Activated naive CD8-positive, alpha-beta T cell treated with anti-CD3 and anti-CD28 coated beads, Interleukin-2, amount 50 U/mL, for 24 hours (primary cell): Measurements from ENCODE around the gene ADM2.

Experiments used
- ATAC-seq: fragments of 150-1000 bp; cut with Tn5 transposase; one replicate; pipeline ENCODE4 v1.10.0; 2021
- DNase-seq: peaks from one replicate; pipeline ENCODE4 v3.0.0; 2021
- H3K27ac Mint-ChIP-seq: one replicate; pipeline ENCODE4 v1.8.0; 2021; ENCODE audit warnings: mild to moderate bottlenecking, mixed read lengths
- H3K27me3 Mint-ChIP-seq: one replicate; pipeline ENCODE4 v1.8.0; 2021; ENCODE audit warnings: mixed read lengths
- H3K36me3 Mint-ChIP-seq: one replicate; pipeline ENCODE4 v1.8.0; 2021; ENCODE audit warnings: low read depth, mixed read lengths
- H3K4me1 Mint-ChIP-seq: one replicate; pipeline ENCODE4 v1.8.0; 2021; ENCODE audit warnings: mixed read lengths
- H3K4me3 Mint-ChIP-seq: one replicate; pipeline ENCODE4 v1.8.0; 2021; ENCODE audit warnings: mild to moderate bottlenecking, moderate library complexity, mixed read lengths
- H3K9me3 Mint-ChIP-seq: one replicate; pipeline ENCODE4 v1.8.0; 2021; ENCODE audit warnings: mixed read lengths

The ADM2 gene

GRCh38 chr22:50469377-50470305 lies 11.7 kb upstream of the ADM2 start:
- Mint-ChIP-seq H3K9me3 (no peaks in the 10 kb centered on the region), H3K4me3 (peak overlapping the region; percentile 64), H3K36me3 (peaks cover 11% of the 10 kb centered on the region), H3K4me1 (peaks cover 66% of the 10 kb centered on the region), H3K27ac (peak overlapping the region; percentile 93), H3K27me3 (no peaks in the 10 kb centered on the region)
- peak; percentile 81 for ATAC-seq
- DNase-seq = peak; percentile 94

GRCh38 chr22:50470491-50470890 lies 10.9 kb upstream of the ADM2 start:
- H3K4me3 Mint-ChIP-seq = peak overlapping the region; percentile 64
- H3K36me3 Mint-ChIP-seq = peaks cover 11% of the 10 kb centered on the region
- H3K9me3 Mint-ChIP-seq = no peaks in the 10 kb centered on the region
- DNase-seq (no peak), ATAC-seq (no peak)
- H3K27me3 Mint-ChIP-seq = no peaks in the 10 kb centered on the region
- peak overlapping the region; percentile 93 for H3K27ac Mint-ChIP-seq
- H3K4me1 Mint-ChIP-seq = peaks cover 69% of the 10 kb centered on the region

- Mint-ChIP-seq H3K4me1 (peaks cover 70% of the 10 kb centered on the region), H3K9me3 (no peaks in the 10 kb centered on the region), H3K27ac (peak overlapping the region; percentile 93), H3K27me3 (no peaks in the 10 kb centered on the region), H3K36me3 (peaks cover 9% of the 10 kb centered on the region), H3K4me3 (peak overlapping the region; percentile 64)
- no peak for DNase-seq
- ATAC-seq = no peak
Observed at GRCh38 chr22:50471197-50471847, 10.0 kb upstream of the ADM2 start.

- H3K4me1 Mint-ChIP-seq = peaks cover 66% of the 10 kb centered on the region
- peak overlapping the region; percentile 29 for H3K4me3 Mint-ChIP-seq
- DNase-seq (no peak), ATAC-seq (no peak)
- H3K36me3 Mint-ChIP-seq = peaks cover 3% of the 10 kb centered on the region
- H3K9me3 Mint-ChIP-seq = no peaks in the 10 kb centered on the region
- H3K27ac Mint-ChIP-seq = peak overlapping the region; percentile 56
- no peaks in the 10 kb centered on the region for H3K27me3 Mint-ChIP-seq
Observed at GRCh38 chr22:50471962-50472361, 9.4 kb upstream of the ADM2 start.

- Mint-ChIP-seq H3K36me3 (peaks cover 3% of the 10 kb centered on the region), H3K27me3 (no peaks in the 10 kb centered on the region), H3K9me3 (no peaks in the 10 kb centered on the region), H3K4me1 (peaks cover 64% of the 10 kb centered on the region), H3K27ac (peak overlapping the region; percentile 91), H3K4me3 (peak overlapping the region; percentile 94)
- peak; percentile 52 for DNase-seq
- peak; percentile 31 for ATAC-seq
Observed at GRCh38 chr22:50473088-50473487, 8.3 kb upstream of the ADM2 start.

GRCh38 chr22:50473855-50474671 lies 7.3 kb upstream of the ADM2 start:
- Mint-ChIP-seq H3K4me3 (peak overlapping the region; percentile 94), H3K36me3 (no peaks in the 10 kb centered on the region), H3K4me1 (peaks cover 54% of the 10 kb centered on the region), H3K27ac (peak overlapping the region; percentile 91), H3K9me3 (no peaks in the 10 kb centered on the region), H3K27me3 (no peaks in the 10 kb centered on the region)
- no peak for ATAC-seq
- DNase-seq = peak; percentile 59

GRCh38 chr22:50474710-50475651 lies 6.4 kb upstream of the ADM2 start, which contains the start of gene SBF1:
SBF1 (minus strand) TSS chr22:50475035; CDS start chr22:50474840, 195 bp downstream.
- no peaks in the 10 kb centered on the region for H3K9me3 Mint-ChIP-seq
- H3K27ac Mint-ChIP-seq = peak within 1 kb of the TSS; percentile 91
- ATAC-seq = peak; percentile 60
- no peaks in the 10 kb centered on the region for H3K36me3 Mint-ChIP-seq
- peaks cover 45% of the 10 kb centered on the region for H3K4me1 Mint-ChIP-seq
- peaks cover 3% of the 10 kb centered on the region for H3K27me3 Mint-ChIP-seq
- H3K4me3 Mint-ChIP-seq = peak within 1 kb of the TSS; percentile 94
- peak; percentile 93 for DNase-seq

GRCh38 chr22:50475652-50476002 lies 5.7 kb upstream of the ADM2 start:
- no peak for ATAC-seq
- Mint-ChIP-seq H3K4me3 (peak overlapping the region; percentile 69), H3K9me3 (no peaks in the 10 kb centered on the region), H3K27ac (peak overlapping the region; percentile 46), H3K36me3 (no peaks in the 10 kb centered on the region), H3K27me3 (peaks cover 7% of the 10 kb centered on the region), H3K4me1 (peaks cover 42% of the 10 kb centered on the region)
- DNase-seq = no peak

- no peak for ATAC-seq
- peaks cover 7% of the 10 kb centered on the region for H3K27me3 Mint-ChIP-seq
- H3K36me3 Mint-ChIP-seq = no peaks in the 10 kb centered on the region
- H3K9me3 Mint-ChIP-seq = no peaks in the 10 kb centered on the region
- H3K27ac Mint-ChIP-seq = no peak overlapping the region
- peak overlapping the region; percentile 45 for H3K4me3 Mint-ChIP-seq
- no peak for DNase-seq
- H3K4me1 Mint-ChIP-seq = peaks cover 29% of the 10 kb centered on the region
Observed at GRCh38 chr22:50476868-50477267, 4.5 kb upstream of the ADM2 start.

GRCh38 chr22:50477923-50478322 lies 3.4 kb upstream of the ADM2 start:
- H3K9me3 Mint-ChIP-seq = no peaks in the 10 kb centered on the region
- no peaks in the 10 kb centered on the region for H3K36me3 Mint-ChIP-seq
- ATAC-seq = no peak
- DNase-seq = no peak
- no peak overlapping the region for H3K27ac Mint-ChIP-seq
- no peak overlapping the region for H3K4me3 Mint-ChIP-seq
- H3K27me3 Mint-ChIP-seq = peaks cover 7% of the 10 kb centered on the region
- H3K4me1 Mint-ChIP-seq = peaks cover 19% of the 10 kb centered on the region

GRCh38 chr22:50479721-50480120 lies 1.6 kb upstream of the ADM2 start:
- Mint-ChIP-seq H3K27ac (no peak overlapping the region), H3K36me3 (no peaks in the 10 kb centered on the region), H3K9me3 (no peaks in the 10 kb centered on the region), H3K4me1 (peaks cover 6% of the 10 kb centered on the region), H3K27me3 (peaks cover 7% of the 10 kb centered on the region), H3K4me3 (peak overlapping the region; percentile 67)
- ATAC-seq = no peak
- DNase-seq = no peak

- Mint-ChIP-seq H3K27me3 (peaks cover 7% of the 10 kb centered on the region), H3K4me1 (peaks cover 5% of the 10 kb centered on the region), H3K36me3 (no peaks in the 10 kb centered on the region), H3K27ac (no peak overlapping the region), H3K9me3 (no peaks in the 10 kb centered on the region), H3K4me3 (peak overlapping the region; percentile 67)
- ATAC-seq = no peak
- DNase-seq = no peak
Observed at GRCh38 chr22:50481045-50481439, 301 bp upstream of the ADM2 start.

GRCh38 chr22:50482107-50483074 lies 1.0 kb downstream of the ADM2 start:
- Mint-ChIP-seq H3K36me3 (no peaks in the 10 kb centered on the region), H3K27me3 (peaks cover 9% of the 10 kb centered on the region), H3K4me3 (peak overlapping the region; percentile 75), H3K27ac (no peak overlapping the region), H3K9me3 (no peaks in the 10 kb centered on the region), H3K4me1 (peaks cover 5% of the 10 kb centered on the region)
- DNase-seq = no peak
- ATAC-seq = peak; percentile 7
